GM19043 (cell line): ENCODE measurements around the gene KRTAP10-6.
"Not testable (repeated sequence)": the region's sequence is repeated elsewhere in the genome, so short reads cannot be mapped to it uniquely, and the experiment has no call there.

Experiments
- ATAC-seq: cut with Tn5 transposase; IDR thresholded peaks from one replicate; pipeline ENCODE4 v1.9.1; 2021; ENCODE audit warnings: low read depth; ENCODE audit not compliant: unreplicated experiment

The KRTAP10-6 gene, protein sequence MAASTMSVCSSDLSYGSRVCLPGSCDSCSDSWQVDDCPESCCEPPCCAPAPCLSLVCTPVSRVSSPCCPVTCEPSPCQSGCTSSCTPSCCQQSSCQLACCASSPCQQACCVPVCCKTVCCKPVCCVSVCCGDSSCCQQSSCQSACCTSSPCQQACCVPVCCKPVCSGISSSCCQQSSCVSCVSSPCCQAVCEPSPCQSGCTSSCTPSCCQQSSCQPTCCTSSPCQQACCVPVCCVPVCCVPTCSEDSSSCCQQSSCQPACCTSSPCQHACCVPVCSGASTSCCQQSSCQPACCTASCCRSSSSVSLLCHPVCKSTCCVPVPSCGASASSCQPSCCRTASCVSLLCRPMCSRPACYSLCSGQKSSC

DNA sequence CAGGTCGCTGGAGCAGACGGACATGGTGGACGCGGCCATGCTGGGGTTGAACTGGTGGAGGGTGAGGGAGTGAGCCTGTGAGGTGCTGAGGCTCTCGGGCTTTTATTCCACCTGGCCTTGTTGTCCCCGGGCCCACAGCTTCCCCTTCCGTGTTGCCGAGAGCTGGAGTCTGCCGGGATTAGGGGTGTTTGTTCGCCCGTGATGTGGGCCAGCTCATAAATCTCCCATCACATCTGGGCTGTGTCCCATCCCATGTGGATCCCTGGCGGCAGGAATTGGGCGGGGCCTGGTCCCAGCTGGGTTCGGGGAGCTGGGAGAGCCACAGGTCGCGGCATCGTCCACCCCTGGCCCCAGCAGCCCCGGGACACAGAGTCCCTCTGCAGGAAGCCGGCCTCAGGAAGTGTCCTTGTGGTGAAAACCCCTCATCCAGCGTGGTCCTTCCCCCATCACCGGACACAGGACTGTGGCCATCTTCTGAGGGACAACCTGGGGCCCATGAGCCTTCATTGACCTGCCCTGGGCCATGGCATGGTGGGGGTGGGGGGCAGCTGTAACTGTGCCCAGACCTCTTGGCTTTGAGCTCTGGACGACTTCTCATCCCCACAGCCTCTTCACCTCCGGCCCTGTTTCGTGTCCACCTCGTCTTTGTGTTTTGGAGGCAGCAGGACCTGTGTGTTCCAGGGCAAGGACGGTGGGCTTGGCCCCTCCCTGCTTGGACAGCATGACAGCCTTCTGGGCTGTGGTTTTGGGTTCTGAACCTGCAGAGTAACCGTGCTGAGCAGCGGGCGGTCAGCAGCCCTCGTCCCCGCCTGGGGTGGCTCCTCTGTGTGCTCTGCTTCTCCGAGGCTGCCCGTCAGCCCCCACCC is at the start of gene KRTAP10-6:
KRTAP10-6 (minus strand) TSS at position 60 of the 866 bp plus-strand sequence; CDS start at position 39, 21 bp downstream.
- no peak for ATAC-seq

DNA sequence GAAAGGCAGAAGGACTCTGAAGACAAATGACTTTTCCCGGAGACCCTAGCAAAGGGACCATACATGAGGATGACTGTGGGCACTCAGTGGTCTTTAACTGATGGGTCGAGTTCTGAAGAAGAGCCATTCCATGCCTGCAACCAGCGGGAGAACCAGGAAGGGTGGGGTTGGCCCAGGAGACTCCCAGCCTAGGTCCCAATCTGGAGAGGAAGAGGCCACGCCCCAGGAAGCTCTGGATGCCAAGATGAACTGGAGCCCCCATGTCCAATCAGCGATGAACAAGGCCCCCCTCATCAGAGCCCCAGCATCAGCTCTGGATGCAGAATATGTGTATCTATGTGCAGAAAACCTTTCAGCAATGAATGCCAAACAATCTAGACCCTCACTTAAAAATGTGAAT is 48.5 kb upstream of the KRTAP10-6 start:
- no peak for ATAC-seq

DNA sequence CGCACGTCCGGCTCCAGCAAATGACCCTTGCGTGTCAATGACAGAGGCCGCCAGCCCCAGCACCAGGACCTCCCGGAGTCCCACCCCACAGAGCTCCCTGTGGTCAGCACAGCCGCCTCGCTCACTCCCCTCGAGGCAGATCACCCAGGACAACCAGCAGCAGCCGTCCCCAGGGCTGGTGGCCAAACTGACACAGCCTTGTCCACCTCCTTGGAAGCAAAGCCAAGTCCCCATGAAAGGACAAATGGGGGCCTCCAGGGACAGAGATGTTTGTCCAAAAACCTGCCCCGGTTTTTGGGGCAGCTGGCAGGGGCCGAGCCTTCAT is 47.0 kb upstream of the KRTAP10-6 start:
- no peak for ATAC-seq

DNA sequence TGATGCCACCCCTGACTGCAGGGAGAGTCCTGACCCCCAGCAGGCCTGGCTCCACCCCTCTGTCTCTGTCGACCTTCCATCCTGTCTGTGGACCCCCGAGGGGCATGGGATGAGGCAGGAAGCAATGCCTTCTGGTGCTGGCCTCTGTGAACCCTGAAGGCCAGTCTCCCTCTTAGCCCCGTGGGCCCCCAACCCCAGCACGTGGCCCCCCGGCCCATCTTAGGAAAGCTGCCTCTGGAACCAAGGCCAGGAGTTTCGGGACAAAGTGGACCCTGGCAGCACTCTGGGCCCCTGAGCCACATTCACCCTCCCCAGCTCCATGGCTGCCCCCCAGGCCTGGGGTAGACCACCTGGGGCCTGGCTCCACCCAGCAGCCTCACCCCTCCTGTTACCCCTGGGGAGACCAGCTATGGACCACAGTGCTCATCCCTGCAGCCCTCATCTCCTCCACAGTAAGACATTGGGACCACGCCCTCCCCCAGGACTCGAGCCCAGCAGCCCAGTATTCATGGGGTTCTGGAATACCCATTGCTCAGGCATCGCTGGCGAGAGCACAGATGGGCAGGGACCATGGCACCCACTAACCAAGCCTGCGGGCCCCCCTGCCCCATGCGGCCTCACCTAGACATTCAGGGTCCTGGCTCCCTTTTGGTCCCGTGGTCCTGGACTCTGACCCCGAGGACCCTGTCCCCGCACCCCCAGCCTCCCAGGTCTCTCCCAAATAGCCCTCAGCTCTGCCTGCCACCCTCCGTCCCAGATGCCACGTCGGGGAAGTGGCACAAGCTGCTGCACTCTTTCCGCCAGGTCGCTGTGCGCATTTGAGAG is 46.4 kb upstream of the KRTAP10-6 start:
- ATAC-seq = not testable (repeated sequence)

DNA sequence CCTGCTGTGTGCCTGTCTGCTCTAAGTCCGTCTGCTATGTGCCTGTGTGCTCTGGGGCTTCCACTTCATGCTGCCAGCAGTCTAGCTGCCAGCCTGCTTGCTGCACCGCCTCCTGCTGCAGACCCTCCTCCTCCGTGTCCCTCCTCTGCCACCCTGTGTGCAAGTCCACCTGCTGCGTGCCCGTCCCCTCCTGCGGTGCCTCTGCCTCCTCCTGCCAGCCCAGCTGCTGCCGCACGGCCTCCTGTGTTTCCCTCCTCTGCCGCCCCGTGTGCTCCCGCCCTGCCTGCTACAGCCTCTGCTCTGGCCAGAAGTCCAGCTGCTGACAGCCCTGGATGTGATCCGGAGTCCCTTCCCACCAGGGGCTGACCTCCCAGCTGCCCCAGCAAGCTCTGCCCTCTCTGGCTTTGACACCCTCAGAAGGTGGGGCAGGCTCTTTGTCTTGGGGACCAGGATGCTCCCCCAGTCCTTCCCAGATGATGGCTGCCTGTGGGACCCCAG is 45.6 kb upstream of the KRTAP10-6 start:
- not testable (repeated sequence) for ATAC-seq

DNA sequence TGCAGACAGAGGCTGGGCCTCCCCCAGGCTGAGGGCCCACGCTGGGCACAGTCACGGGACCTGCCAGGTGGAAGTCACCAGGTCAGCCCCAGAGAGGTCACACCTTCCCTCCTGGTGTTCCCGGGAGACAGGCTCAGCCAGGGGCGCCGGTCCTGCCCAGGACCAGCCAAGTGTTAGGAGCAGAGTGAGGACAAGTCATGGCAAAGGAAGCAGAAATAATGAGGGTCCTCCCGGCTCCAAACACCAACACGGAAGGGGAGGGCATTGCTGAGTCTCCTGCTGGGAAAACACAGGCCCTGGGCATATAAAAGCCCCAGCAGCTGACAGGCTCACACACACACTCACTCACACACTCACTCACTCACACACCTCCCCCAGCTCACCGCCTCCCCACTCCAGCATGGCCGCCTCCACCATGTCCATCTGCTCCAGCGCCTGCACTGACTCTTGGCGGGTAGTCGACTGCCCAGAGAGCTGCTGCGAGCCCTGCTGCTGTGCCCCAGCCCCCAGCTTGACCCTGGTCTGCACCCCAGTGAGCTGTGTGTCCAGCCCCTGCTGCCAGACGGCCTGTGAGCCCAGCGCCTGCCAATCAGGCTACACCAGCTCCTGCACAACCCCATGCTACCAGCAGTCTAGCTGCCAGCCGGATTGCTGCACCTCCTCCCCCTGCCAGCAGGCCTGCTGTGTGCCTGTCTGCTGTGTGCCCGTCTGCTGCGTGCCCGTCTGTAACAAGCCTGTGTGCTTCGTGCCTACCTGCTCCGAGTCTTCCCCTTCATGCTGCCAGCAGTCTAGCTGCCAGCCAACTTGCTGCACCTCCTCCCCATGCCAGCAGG is 44.9 kb upstream of the KRTAP10-6 start, which contains the start of gene KRTAP10-10:
KRTAP10-10 (plus strand) TSS at position 339 of the 833 bp plus-strand sequence; CDS start at position 401, 62 bp downstream.
- no peak for ATAC-seq

DNA sequence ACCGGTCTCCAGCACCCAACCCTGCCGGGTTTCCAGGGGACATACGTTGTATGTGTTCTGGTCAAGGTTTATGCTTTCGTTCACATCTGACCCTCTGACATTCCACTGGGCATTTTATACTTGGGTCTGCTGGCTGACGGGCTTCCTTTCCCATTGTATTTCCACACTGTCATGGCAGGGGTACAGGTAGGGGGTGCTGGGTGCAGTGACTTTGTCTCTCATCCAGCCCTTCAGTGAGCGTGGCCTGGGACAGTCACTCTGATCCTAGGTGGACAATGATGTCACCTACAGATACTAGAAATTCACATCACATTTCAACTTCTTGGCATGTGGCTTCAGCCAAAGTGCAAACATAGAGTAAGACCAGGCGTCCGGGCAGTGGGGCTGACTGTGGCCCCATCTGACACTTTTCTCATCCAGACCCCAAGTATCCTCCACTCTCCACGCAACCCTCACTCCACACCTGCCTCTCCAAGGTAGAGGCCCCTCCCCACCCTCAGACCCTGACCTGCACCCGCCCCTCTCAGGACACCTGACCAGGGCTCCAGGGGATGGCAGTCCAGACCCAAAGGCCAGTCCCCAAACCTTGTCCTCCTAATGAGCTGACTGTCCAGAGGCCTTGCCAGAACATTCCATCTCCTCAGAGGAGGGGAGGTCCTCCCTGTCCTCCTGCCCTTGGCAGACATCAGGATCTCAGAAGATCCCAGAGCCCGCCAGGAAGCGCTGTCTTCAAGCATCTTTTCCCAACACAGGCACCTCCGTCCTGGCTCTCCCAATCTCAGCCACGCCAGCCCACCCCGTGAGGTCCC is 44.1 kb upstream of the KRTAP10-6 start:
- ATAC-seq = no peak

DNA sequence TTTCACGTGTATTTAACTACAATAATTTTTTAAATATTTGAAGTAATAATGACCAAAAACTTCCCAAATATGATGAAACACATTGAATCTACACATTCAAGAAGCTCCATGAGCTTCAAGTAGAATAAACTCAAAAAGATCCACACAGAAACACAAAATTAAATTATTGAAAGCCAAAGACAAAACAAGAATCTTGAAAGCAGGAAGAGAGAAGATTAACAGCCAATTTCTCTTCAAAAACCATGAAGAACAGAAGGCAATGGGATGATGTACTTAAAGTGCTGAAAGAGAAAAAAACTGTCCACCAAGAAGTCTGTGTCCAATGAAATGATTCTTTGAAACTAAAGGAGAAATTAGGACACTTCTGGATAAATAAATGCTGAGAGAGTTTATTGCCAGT is 39.8 kb upstream of the KRTAP10-6 start:
- no peak for ATAC-seq

DNA sequence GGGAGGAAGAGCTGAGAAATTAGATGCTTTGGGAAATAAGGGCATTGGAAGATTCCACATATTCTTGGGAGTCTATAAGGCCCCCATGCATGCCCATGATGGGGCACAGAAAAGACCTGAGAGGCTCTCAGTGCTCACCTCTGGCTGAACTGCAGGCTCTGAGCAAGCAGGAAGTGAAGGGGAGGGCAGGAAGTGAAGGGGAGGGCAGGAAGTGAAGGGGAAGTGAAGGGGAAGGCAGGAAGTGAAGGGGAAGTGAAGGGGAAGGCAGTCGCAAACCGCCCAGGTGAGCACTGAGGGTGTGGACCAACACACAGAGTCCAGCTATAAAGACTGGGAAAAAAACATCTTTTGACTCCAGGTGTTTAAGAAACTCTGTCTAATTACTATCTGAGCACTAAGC is 38.1 kb upstream of the KRTAP10-6 start:
- no peak for ATAC-seq

DNA sequence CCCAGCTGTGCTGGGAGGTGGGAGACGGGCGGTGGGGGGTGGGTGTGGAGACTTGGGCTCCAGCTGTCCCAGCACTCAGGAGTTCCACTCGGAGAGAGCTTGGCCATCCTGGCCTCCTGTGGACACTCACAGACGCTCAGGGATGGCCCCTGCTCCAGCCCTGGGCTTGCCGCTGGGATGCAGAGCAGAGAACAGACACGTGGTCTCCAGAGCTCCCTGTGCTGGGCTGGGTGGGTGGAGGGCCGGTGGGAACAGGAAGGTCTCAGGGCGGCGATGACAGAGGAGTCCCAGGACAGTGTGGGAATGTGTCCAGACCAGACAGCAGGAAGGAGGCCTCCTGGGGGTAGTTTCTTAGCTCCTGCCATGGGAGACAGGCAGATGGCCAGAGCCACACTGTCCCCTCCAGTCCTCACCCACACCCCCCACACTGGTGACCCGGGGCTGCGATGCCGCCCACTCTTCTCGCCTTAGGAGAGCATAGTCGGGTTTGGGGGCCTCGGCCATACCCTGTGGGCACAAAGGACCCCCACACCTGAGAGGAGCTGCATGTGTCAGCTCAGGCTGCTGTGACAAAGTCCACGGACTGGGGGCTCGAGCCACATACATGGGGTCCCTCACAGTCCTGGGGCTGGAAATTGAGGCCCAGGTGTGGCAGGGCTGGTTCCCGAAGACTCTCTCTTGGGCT is 36.5 kb upstream of the KRTAP10-6 start:
- ATAC-seq = no peak

DNA sequence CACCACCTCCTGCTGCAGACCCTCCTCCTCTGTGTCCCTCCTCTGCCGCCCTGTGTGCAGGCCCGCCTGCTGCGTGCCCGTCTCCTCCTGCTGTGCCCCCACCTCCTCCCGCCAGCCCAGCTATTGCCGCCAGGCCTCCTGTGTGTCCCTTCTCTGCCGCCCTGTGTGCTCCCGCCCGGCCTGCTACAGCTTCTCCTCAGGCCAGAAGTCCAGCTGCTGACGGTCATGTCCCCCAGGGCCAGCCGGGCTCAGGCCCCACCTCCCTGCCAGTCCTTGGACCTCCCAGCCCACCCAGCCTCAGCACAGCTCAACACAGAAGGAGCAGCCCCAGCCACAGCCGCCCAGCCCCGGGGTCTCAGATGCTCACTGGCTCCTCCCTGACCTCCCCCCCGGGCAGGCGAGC is 35.5 kb upstream of the KRTAP10-6 start:
- not testable (repeated sequence) for ATAC-seq

DNA sequence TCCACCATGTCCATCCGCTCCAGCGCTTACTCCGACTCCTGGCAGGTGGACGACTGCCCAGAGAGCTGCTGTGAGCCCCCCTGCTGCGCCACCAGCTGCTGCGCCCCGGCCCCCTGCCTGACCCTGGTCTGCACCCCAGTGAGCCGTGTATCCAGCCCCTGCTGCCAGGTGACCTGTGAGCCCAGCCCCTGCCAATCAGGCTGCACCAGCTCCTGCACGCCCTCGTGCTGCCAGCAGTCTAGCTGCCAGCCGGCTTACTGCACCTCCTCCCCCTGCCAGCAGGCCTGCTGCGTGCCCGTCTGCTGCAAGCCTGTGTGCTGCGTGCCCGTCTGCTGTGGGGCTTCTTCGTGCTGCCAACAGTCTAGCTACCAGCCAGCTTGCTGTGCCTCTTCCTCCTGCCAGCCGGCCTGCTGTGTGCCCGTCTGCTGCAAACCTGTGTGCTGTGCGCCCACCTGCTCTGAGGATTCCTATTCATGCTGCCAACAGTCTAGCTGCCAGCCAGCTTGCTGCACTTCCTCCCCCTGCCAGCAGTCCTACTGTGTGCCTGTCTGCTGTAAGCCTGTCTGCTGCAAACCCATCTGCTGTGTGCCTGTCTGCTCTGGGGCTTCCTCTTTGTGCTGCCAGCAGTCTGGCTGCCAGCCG is 35.0 kb upstream of the KRTAP10-6 start:
- ATAC-seq = not testable (repeated sequence)

DNA sequence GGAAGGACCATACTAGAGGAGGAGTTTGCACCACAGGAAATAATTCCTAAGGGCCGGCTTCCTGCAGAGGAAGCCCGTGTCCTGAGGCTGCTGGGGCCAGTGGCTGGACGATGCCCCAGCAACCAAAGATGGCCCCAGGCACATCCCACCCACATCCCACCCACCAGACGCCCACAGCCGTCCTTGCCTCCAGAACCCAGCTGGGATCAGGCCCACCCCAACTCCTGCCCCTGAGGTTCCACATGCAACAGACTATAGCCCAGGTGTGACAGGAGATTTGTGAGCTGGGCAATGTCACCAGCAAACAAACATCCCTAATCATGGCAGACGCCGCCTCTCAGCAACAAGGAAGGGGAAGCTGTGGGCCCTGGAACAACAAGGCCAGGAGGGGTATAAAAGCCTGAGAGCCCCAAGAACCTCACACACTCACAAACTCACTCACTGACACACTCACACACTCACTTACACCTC is 34.4 kb upstream of the KRTAP10-6 start, which contains the start of gene KRTAP10-9:
KRTAP10-9 (plus strand) TSS at position 421 of the 471 bp plus-strand sequence. CDS start 79 bp downstream, outside the sequence.
- no peak for ATAC-seq

DNA sequence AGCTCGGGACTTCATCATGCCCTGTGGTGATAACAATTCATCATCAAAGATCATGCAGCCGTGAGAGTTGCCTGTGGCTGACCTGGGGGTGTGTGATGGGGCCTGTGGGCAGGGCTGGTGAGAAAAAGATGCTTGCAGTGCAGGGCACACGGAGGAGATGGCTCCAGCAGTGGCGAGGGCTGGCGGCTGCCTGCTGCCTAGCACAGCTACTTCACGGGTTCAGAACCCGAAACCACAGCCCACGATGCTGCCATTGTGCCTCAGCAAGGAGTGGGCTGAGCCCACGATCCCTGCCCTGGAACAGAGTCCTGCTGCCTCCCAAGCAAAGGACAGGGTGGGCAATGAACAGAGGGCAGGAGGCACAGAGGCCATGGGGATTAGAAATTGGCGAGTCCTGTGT is 34.0 kb upstream of the KRTAP10-6 start:
- no peak for ATAC-seq

DNA sequence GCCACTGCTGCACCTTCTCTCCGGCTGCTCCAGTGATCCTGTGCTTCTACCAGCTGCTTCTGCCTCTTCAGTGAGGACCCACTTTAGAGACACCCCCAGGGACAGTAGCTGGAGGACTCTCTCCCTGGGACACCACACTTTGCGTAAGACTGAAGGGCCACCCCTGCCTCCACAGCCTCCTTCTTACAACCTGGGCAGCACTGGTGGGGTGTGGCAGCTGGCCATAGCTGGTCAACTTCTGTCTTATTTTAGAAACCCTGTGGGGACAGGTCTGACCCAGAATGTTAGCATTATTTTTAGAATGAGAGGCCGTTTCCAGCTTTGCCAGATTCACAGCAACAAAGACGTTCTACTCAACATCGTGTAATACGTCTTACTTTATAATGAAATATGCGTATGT is 33.5 kb upstream of the KRTAP10-6 start:
- no peak for ATAC-seq

DNA sequence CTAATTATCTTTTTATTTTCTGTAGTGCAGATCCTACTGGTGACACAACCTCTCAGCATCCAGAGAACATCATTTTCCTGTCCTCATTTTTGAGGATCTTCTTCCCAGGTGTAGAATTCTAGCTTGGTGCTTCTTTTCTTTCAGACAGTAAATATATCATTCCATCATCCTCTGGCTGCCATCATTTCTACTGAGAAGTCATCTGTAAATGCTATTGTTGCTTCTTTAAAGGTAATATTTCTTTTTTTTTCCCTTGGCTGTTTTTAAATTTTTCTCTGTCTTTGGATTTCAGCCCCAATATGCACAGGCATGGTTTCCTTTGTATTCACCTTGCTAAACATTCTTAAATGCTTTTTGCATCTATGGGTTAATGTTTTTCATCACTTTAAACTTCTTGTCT is 31.3 kb upstream of the KRTAP10-6 start:
- ATAC-seq = no peak

DNA sequence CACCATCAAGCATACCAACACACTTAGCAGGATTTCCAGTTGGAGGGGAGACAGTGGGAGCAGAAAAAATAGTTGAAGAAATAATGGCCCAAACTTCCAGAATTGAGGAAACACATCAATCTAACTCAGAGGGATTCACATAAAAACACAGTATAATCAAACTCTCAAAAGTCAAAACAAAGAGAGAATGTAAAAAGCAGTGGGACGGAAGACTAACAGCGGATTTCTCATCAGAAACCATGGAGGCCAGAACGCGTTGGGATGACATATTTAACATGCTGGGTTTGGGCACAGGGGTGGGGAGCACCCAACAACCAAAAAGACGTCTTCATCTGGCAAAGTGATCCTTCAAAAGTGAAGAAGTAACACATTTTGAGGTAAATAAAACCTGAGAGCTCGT is 27.6 kb upstream of the KRTAP10-6 start:
- ATAC-seq = no peak

DNA sequence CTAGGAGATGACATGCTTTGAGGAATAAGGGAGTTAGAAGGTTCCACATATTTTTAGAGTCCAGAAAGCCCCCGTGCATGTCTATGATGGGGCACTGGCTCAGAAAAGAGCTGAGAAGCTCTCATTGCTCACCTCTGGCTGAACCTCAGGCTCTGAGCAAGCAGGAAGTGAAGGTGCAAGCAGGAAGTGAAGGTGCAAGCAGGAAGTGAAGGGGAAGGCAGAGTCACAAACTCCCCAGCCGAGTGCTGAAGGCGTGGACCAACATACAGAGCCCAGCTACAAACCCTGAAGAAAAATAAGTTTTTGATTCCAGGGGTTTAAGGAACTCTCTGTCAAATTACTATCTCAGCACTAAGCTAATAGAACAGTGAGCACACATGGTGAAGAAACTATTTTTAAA is 26.6 kb upstream of the KRTAP10-6 start:
- ATAC-seq = no peak
